WTC11 (cell line): Measurements from ENCODE around the gene MAPKAP1. TPM values are rescaled to one million over a fixed set of nuclear protein-coding genes. Genes with fewer than 3 reads are reported as not detected.
A peak's percentile ranks its signal among the peaks of the same experiment; 100 is the strongest.

Experiments
- ATAC-seq: fragments of 200-7000 bp; cut with Tn5 transposase; 2 replicates; pipeline ENCODE4 v1.10.0; 2021; ENCODE audit warnings: mild to moderate bottlenecking, moderate library complexity
- CTCF ChIA-PET: fragments of 300-600 bp; sonication (Branson Sonifier 250); formaldehyde crosslinking; loops from one replicate; lab custom pipeline; 2021; ENCODE audit warnings: antibody characterized with exemption; lab: Charles Lee
- POLR2A ChIA-PET: fragments of 350-600 bp; sonication (Branson Sonifier 250); formaldehyde crosslinking; loops from one replicate; lab custom pipeline; 2021; ENCODE audit warnings: antibody characterized with exemption; lab: Charles Lee
- DNase-seq: peaks from one replicate; pipeline ENCODE4 v3.0.0; 2021; ENCODE audit warnings: low spot score
- H3K27ac Mint-ChIP-seq: 2 replicates; pipeline ENCODE4 v1.8.0; 2021; ENCODE audit warnings: mixed read lengths
- H3K27me3 Mint-ChIP-seq: 2 replicates; pipeline ENCODE4 v1.8.0; 2021; ENCODE audit warnings: low read depth, mild to moderate bottlenecking, moderate library complexity, mixed read lengths
- H3K36me3 Mint-ChIP-seq: 2 replicates; pipeline ENCODE4 v1.8.0; 2021; ENCODE audit warnings: mixed read lengths
- H3K4me1 Mint-ChIP-seq: 2 replicates; pipeline ENCODE4 v1.8.0; 2022; ENCODE audit warnings: mixed read lengths
- H3K4me3 Mint-ChIP-seq: 2 replicates; pipeline ENCODE4 v1.8.0; 2021; ENCODE audit warnings: mild to moderate bottlenecking, moderate library complexity, mixed read lengths
- H3K9me3 Mint-ChIP-seq: 2 replicates; pipeline ENCODE4 v1.8.0; 2021; ENCODE audit warnings: mixed read lengths
- AFF4 ChIP-seq: sonication (generic); formaldehyde crosslinking; IDR thresholded peaks from 2 replicates; pipeline ENCODE4 v1.8.1; 2023; ENCODE audit warnings: mild to moderate bottlenecking, missing genetic modification reagents, borderline replicate concordance
- ETV6 ChIP-seq: sonication (generic); formaldehyde crosslinking; IDR thresholded peaks from 2 replicates; pipeline ENCODE4 v1.8.1; 2022; ENCODE audit warnings: mild to moderate bottlenecking, missing genetic modification reagents
- FOXJ3 ChIP-seq: sonication (generic); formaldehyde crosslinking; IDR thresholded peaks from 2 replicates; pipeline ENCODE4 v1.9.0; 2021; ENCODE audit warnings: missing genetic modification reagents, mild to moderate bottlenecking, borderline replicate concordance
- GABPB1 ChIP-seq: sonication (generic); formaldehyde crosslinking; IDR thresholded peaks from 2 replicates; pipeline ENCODE4 v1.8.1; 2023; ENCODE audit warnings: mild to moderate bottlenecking, missing genetic modification reagents
- JAZF1 ChIP-seq: fragments of 250-450 bp; sonication (Bioruptor Pico); IDR thresholded peaks from 2 replicates; pipeline ENCODE4 v1.9.0; 2021; ENCODE audit warnings: moderate library complexity, mild to moderate bottlenecking, inconsistent platforms
- NFE2L1 ChIP-seq: sonication (generic); formaldehyde crosslinking; IDR thresholded peaks from 2 replicates; pipeline ENCODE4 v1.8.1; 2023; ENCODE audit warnings: missing genetic modification reagents
- SMAD3 ChIP-seq: sonication (generic); formaldehyde crosslinking; IDR thresholded peaks from 2 replicates; pipeline ENCODE4 v1.8.0; 2022; ENCODE audit warnings: missing genetic modification reagents, mild to moderate bottlenecking, borderline replicate concordance
- SMAD4 ChIP-seq: sonication (generic); formaldehyde crosslinking; IDR thresholded peaks from 2 replicates; pipeline ENCODE4 v1.8.0; 2022; ENCODE audit warnings: mild to moderate bottlenecking, missing genetic modification reagents
- TP53 ChIP-seq: sonication (generic); formaldehyde crosslinking; IDR thresholded peaks from 2 replicates; pipeline ENCODE4 v1.8.1; 2023; ENCODE audit warnings: mild to moderate bottlenecking, missing genetic modification reagents
- ZMAT4 ChIP-seq: fragments of 250-450 bp; sonication (Bioruptor Pico); IDR thresholded peaks from 2 replicates; pipeline ENCODE4 v1.9.0; 2021; ENCODE audit warnings: mild to moderate bottlenecking
- ZNF121 ChIP-seq: sonication (generic); formaldehyde crosslinking; IDR thresholded peaks from 2 replicates; pipeline ENCODE4 v1.8.0; 2023; ENCODE audit warnings: missing genetic modification reagents
- ZNF138 ChIP-seq: sonication (generic); formaldehyde crosslinking; conservative IDR thresholded peaks from 2 replicates; pipeline ENCODE4 v1.8.1; 2022; ENCODE audit warnings: mild to moderate bottlenecking, moderate library complexity, missing genetic modification reagents
- ZNF317 ChIP-seq: sonication (generic); formaldehyde crosslinking; IDR thresholded peaks from 2 replicates; pipeline ENCODE4 v1.8.1; 2023; ENCODE audit warnings: low read depth, mild to moderate bottlenecking, moderate library complexity, missing genetic modification reagents, borderline replicate concordance
- ZNF423 ChIP-seq: fragments of 250-450 bp; sonication (Bioruptor Pico); IDR thresholded peaks from 2 replicates; pipeline ENCODE4 v2.1.2; 2022; ENCODE audit warnings: mild to moderate bottlenecking, moderate library complexity
- total RNA-seq: library from RNA; stranded (reverse); gene quantifications from 3 replicates; pipeline ENCODE4 v1.2.3, GENCODE V29; 2021
- TF ChIP-seq, protein P1 (sequence below): sonication (generic); formaldehyde crosslinking; IDR thresholded peaks from 2 replicates; pipeline ENCODE4 v1.8.0; 2022; ENCODE audit warnings: missing genetic modification reagents

MAPKAP1 gene
- total RNA-seq, 1 experiment from 2014 or later, result 111 TPM

GRCh38 chr9:125464591-125465385 lies 242.2 kb downstream of the MAPKAP1 start (continued):
- TF ChIP-seq AFF4 (CRISPR knock-in tag) (no peak), ZNF138 (CRISPR knock-in tag) (no peak), NFE2L1 (CRISPR knock-in tag) (no peak), ZNF423 (CRISPR knock-in tag) (no peak), ZNF317 (CRISPR knock-in tag) (no peak), TP53 (CRISPR knock-in tag) (no peak), ZMAT4 (no peak), JAZF1 (CRISPR knock-in tag) (no peak), SMAD4 (no peak)
- TF ChIP-seq, protein P1, sequence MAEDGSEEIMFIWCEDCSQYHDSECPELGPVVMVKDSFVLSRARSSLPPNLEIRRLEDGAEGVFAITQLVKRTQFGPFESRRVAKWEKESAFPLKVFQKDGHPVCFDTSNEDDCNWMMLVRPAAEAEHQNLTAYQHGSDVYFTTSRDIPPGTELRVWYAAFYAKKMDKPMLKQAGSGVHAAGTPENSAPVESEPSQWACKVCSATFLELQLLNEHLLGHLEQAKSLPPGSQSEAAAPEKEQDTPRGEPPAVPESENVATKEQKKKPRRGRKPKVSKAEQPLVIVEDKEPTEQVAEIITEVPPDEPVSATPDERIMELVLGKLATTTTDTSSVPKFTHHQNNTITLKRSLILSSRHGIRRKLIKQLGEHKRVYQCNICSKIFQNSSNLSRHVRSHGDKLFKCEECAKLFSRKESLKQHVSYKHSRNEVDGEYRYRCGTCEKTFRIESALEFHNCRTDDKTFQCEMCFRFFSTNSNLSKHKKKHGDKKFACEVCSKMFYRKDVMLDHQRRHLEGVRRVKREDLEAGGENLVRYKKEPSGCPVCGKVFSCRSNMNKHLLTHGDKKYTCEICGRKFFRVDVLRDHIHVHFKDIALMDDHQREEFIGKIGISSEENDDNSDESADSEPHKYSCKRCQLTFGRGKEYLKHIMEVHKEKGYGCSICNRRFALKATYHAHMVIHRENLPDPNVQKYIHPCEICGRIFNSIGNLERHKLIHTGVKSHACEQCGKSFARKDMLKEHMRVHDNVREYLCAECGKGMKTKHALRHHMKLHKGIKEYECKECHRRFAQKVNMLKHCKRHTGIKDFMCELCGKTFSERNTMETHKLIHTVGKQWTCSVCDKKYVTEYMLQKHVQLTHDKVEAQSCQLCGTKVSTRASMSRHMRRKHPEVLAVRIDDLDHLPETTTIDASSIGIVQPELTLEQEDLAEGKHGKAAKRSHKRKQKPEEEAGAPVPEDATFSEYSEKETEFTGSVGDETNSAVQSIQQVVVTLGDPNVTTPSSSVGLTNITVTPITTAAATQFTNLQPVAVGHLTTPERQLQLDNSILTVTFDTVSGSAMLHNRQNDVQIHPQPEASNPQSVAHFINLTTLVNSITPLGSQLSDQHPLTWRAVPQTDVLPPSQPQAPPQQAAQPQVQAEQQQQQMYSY, result no peak

GRCh38 chr9:125463926-125464325 lies 243.1 kb downstream of the MAPKAP1 start:
- TF ChIP-seq ZNF121 (CRISPR knock-in tag) (0 out of 2 replicates have a peak, but pooled peaks have one; percentile 50), FOXJ3 (no peak)
- no peak overlapping the region for H3K4me3 Mint-ChIP-seq
- no peaks in the 10 kb centered on the region for H3K27me3 Mint-ChIP-seq
- POLR2A ChIA-PET, result no interaction called here
- ATAC-seq (no peak), DNase-seq (no peak)
- no peak overlapping the region for H3K27ac Mint-ChIP-seq
- H3K9me3 Mint-ChIP-seq, result peaks cover 9% of the 10 kb centered on the region
- peaks cover 21% of the 10 kb centered on the region for H3K36me3 Mint-ChIP-seq
- CTCF ChIA-PET, result interaction anchor here (2.3 kb wide), 1 partner anchor 9 kb away, joined by 7 read pairs; no protein-coding TSS in a partner anchor
- peaks cover 9% of the 10 kb centered on the region; the same call in 1 of the 2 replicates for H3K4me1 Mint-ChIP-seq

- no peak overlapping the region for H3K27ac Mint-ChIP-seq
- DNase-seq (no peak), ATAC-seq (0 out of 2 replicates have a peak, but pooled peaks have one; percentile 28)
- CTCF ChIA-PET, result interaction anchor here (1.3 to 2.3 kb wide), 3 partner anchors 10 to 101 kb away, joined by 4 to 7 read pairs (median 4); no protein-coding TSS in a partner anchor
- no peak overlapping the region for H3K4me3 Mint-ChIP-seq
- TF ChIP-seq ETV6 (CRISPR knock-in tag) (no peak), GABPB1 (no peak), SMAD3 (no peak)
- POLR2A ChIA-PET, result no interaction called here
- no peaks in the 10 kb centered on the region for H3K27me3 Mint-ChIP-seq
- peaks cover 14% of the 10 kb centered on the region for H3K9me3 Mint-ChIP-seq
- H3K4me1 Mint-ChIP-seq, result peaks cover 6% of the 10 kb centered on the region; the same call in 1 of the 2 replicates
- H3K36me3 Mint-ChIP-seq, result peaks cover 28% of the 10 kb centered on the region
Measured at GRCh38 chr9:125462861-125463291, 244.1 kb downstream of the MAPKAP1 start.
